ENCODE results near the gene INPP5E.

Gene INPP5E

GRCh38 chr9:136398286-136398685, 41.4 kb downstream of the INPP5E start:
- DNase-seq: no peak
- Histone ChIP-seq H3F3A (ENCODE audit: insufficient read depth, low read length) (no peaks in the 10 kb centered on the region), H3K27me3 (replicated peaks; ENCODE audit: insufficient read depth, low read length) (no peaks in the 10 kb centered on the region), H3K36me3 (replicated peaks; ENCODE audit: insufficient read depth, low read length) (no peaks in the 10 kb centered on the region), H3K27ac (ENCODE audit: low read length) (no peak overlapping the region), H3K4me2 (ENCODE audit: low read depth, low read length) (peak overlapping the region; percentile 93), H3K9ac (ENCODE audit: low read length) (peak overlapping the region; percentile 80; the same call in 1 of the 2 replicates), H3K4me1 (ENCODE audit: low read length) (peaks cover 11% of the 10 kb centered on the region), H3K4me3 (ENCODE audit: low read length) (no peak overlapping the region), H3K79me2 (ENCODE audit: low read length) (peaks cover 29% of the 10 kb centered on the region), H2AFZ (ENCODE audit: low read length) (no peak overlapping the region), H4K20me1 (ENCODE audit: insufficient read depth, low read length) (no peaks in the 10 kb centered on the region), H3K9me3 (replicated peaks; ENCODE audit: insufficient read depth, low read length) (no peaks in the 10 kb centered on the region), H3K9me2 (replicated peaks; ENCODE audit: insufficient read depth, low read length) (no peaks in the 10 kb centered on the region)
- TF ChIP-seq EZH2phosphoT487 (IDR thresholded peaks at IDR 0.05; ENCODE audit: low read length): no peak
- no peak for TF ChIP-seq CTCF (IDR thresholded peaks at IDR 0.05; ENCODE audit: low read length)
- no peak for TF ChIP-seq EZH2 (optimal IDR thresholded peaks at IDR 0.05; ENCODE audit: low read depth, low read length)

- H3K4me3 ChIP-seq (ENCODE audit: low read length): no peak overlapping the region
- H3K4me2 ChIP-seq (ENCODE audit: low read depth, low read length): no peak overlapping the region
- no peak for TF ChIP-seq EZH2 (optimal IDR thresholded peaks at IDR 0.05; ENCODE audit: low read depth, low read length)
- no peak for TF ChIP-seq CTCF (IDR thresholded peaks at IDR 0.05; ENCODE audit: low read length)
- no peak for TF ChIP-seq EZH2phosphoT487 (IDR thresholded peaks at IDR 0.05; ENCODE audit: low read length)
- no peaks in the 10 kb centered on the region for H3F3A ChIP-seq (ENCODE audit: insufficient read depth, low read length)
- no peaks in the 10 kb centered on the region for H3K27me3 ChIP-seq (replicated peaks; ENCODE audit: insufficient read depth, low read length)
- no peaks in the 10 kb centered on the region for H3K9me2 ChIP-seq (replicated peaks; ENCODE audit: insufficient read depth, low read length)
- peaks cover 11% of the 10 kb centered on the region for H3K4me1 ChIP-seq (ENCODE audit: low read length)
- no peak overlapping the region for H2AFZ ChIP-seq (ENCODE audit: low read length)
- H3K27ac ChIP-seq (ENCODE audit: low read length): no peak overlapping the region
- H4K20me1 ChIP-seq (ENCODE audit: insufficient read depth, low read length): no peaks in the 10 kb centered on the region
- no peak overlapping the region for H3K9ac ChIP-seq (ENCODE audit: low read length)
- peaks cover 29% of the 10 kb centered on the region for H3K79me2 ChIP-seq (ENCODE audit: low read length)
- H3K36me3 ChIP-seq (replicated peaks; ENCODE audit: insufficient read depth, low read length): no peaks in the 10 kb centered on the region
- no peaks in the 10 kb centered on the region for H3K9me3 ChIP-seq (replicated peaks; ENCODE audit: insufficient read depth, low read length)
- no peak for DNase-seq
Observed at GRCh38 chr9:136397643-136398042, 42.0 kb downstream of the INPP5E start.

GRCh38 chr9:136396219-136396515, 43.5 kb downstream of the INPP5E start:
- Histone ChIP-seq H3K9ac (ENCODE audit: low read length) (no peak overlapping the region), H3K27ac (ENCODE audit: low read length) (no peak overlapping the region), H2AFZ (ENCODE audit: low read length) (no peak overlapping the region), H3K9me3 (replicated peaks; ENCODE audit: insufficient read depth, low read length) (no peaks in the 10 kb centered on the region), H3K4me2 (ENCODE audit: low read depth, low read length) (no peak overlapping the region), H3K9me2 (replicated peaks; ENCODE audit: insufficient read depth, low read length) (no peaks in the 10 kb centered on the region), H4K20me1 (ENCODE audit: insufficient read depth, low read length) (no peaks in the 10 kb centered on the region), H3K79me2 (ENCODE audit: low read length) (peaks cover 29% of the 10 kb centered on the region), H3K4me3 (ENCODE audit: low read length) (no peak overlapping the region), H3K4me1 (ENCODE audit: low read length) (peaks cover 11% of the 10 kb centered on the region), H3K27me3 (replicated peaks; ENCODE audit: insufficient read depth, low read length) (no peaks in the 10 kb centered on the region), H3K36me3 (replicated peaks; ENCODE audit: insufficient read depth, low read length) (peaks cover 4% of the 10 kb centered on the region; the same call in 1 of the 2 replicates), H3F3A (ENCODE audit: insufficient read depth, low read length) (no peaks in the 10 kb centered on the region)
- no peak for DNase-seq
- TF ChIP-seq EZH2 (optimal IDR thresholded peaks at IDR 0.05; ENCODE audit: low read depth, low read length): no peak

- H3K27ac ChIP-seq (ENCODE audit: low read length): no peak overlapping the region
- H3K79me2 ChIP-seq (ENCODE audit: low read length): peaks cover 29% of the 10 kb centered on the region
- no peaks in the 10 kb centered on the region for H4K20me1 ChIP-seq (ENCODE audit: insufficient read depth, low read length)
- no peak for TF ChIP-seq CTCF (IDR thresholded peaks at IDR 0.05; ENCODE audit: low read length)
- TF ChIP-seq EZH2 (optimal IDR thresholded peaks at IDR 0.05; ENCODE audit: low read depth, low read length): no peak
- TF ChIP-seq EZH2phosphoT487 (IDR thresholded peaks at IDR 0.05; ENCODE audit: low read length): no peak
- H3K4me2 ChIP-seq (ENCODE audit: low read depth, low read length): no peak overlapping the region
- no peak overlapping the region for H2AFZ ChIP-seq (ENCODE audit: low read length)
- no peaks in the 10 kb centered on the region for H3K9me2 ChIP-seq (replicated peaks; ENCODE audit: insufficient read depth, low read length)
- H3K27me3 ChIP-seq (replicated peaks; ENCODE audit: insufficient read depth, low read length): no peaks in the 10 kb centered on the region
- no peak overlapping the region for H3K9ac ChIP-seq (ENCODE audit: low read length)
- H3F3A ChIP-seq (ENCODE audit: insufficient read depth, low read length): no peaks in the 10 kb centered on the region
- peaks cover 9% of the 10 kb centered on the region for H3K4me1 ChIP-seq (ENCODE audit: low read length)
- no peak for DNase-seq
- H3K4me3 ChIP-seq (ENCODE audit: low read length): no peak overlapping the region
- H3K36me3 ChIP-seq (replicated peaks; ENCODE audit: insufficient read depth, low read length): peaks cover 4% of the 10 kb centered on the region; the same call in 1 of the 2 replicates
- no peaks in the 10 kb centered on the region for H3K9me3 ChIP-seq (replicated peaks; ENCODE audit: insufficient read depth, low read length)
Observed at GRCh38 chr9:136395345-136396218, 44.1 kb downstream of the INPP5E start.

All from MM.1S (cell line).